Psoas muscle (tissue), 8 donors: ENCODE measurements around the gene ARHGAP22. TPM values are rescaled to one million over a fixed set of nuclear protein-coding genes. Genes with fewer than 3 reads are reported as not detected.

Experiments used
- ATAC-seq, 4 donors: fragments of 200-7000 bp; cut with Tn5 transposase; one replicate each; pipeline ENCODE4 v1.9.1; 2020; ENCODE audit warnings: moderate library complexity in 3 of 4, mild to moderate bottlenecking in 2 of 4
- DNase-seq, 2 donors: peaks; one replicate each; pipeline ENCODE4 v3.0.0-alpha.2; 2020
- H3K27ac ChIP-seq: fragments of 200-600 bp; one replicate; pipeline ENCODE4 v1.8.0; 2022
- H3K27me3 ChIP-seq, 3 donors: fragments of 200-600 bp in 1 of 3; one replicate each; pipeline versions ENCODE4 v1.6.1 to v1.8.0; 2013 to 2022; ENCODE audit warnings: low read length in 2 of 3, mild to moderate bottlenecking in 2 of 3, moderate library complexity in 1 of 3; ENCODE audit not compliant: insufficient read depth in 3 of 3
- H3K36me3 ChIP-seq, 2 donors: fragments of 200-600 bp in 1 of 2; one replicate each; pipeline versions ENCODE4 v1.6.1 to v1.8.0; 2013 to 2022; ENCODE audit warnings: low read depth in 1 of 2, mild to moderate bottlenecking in 1 of 2, moderate library complexity in 1 of 2; ENCODE audit not compliant: insufficient read depth in 1 of 2
- H3K4me1 ChIP-seq: fragments of 200-600 bp; one replicate; pipeline ENCODE4 v1.8.0; 2022
- H3K4me3 ChIP-seq: fragments of 200-600 bp; one replicate; pipeline ENCODE4 v1.8.0; 2022; ENCODE audit warnings: mild to moderate bottlenecking
- H3K9me3 ChIP-seq: fragments of 200-600 bp; one replicate; pipeline ENCODE4 v1.8.0; 2022
- WGBS, 3 donors: extraction: QIAGEN DNeasy Blood & Tissue Kit; methylation state at CpG; one replicate each; pipeline versions ENCODE4 v1.1.6 to v1.1.7; 2013; 5-methylcytosine and 5-hydroxymethylcytosine counted together
- intact Hi-C, 2 donors: fragments of 100-400 bp; cut with DNase I; formaldehyde crosslinking; loops; one replicate each; pipeline versions ENCODE4 v1.11.0 to v1.14.2; 2022
- polyA plus RNA-seq, 3 donors: library from polyadenylated mRNA; stranded (reverse); fragments of 200-250 nt; gene quantifications; one replicate each; pipeline ENCODE4 v1.2.3, GENCODE V29; 2013
- total RNA-seq, 4 donors: library from RNA; stranded (reverse); fragmentation: NEBNext Ultra II Directional in 2 of 4; extraction: Animal tissue kit (Norgen Biotek cat#: 25700) in 2 of 4; gene quantifications; one replicate each; pipeline versions ENCODE4 v1.2.1 to v1.2.4, GENCODE V29; 2021 to 2023
- TF ChIP-seq, protein P1 (sequence below): fragments of 200-600 bp; IDR thresholded peaks from one replicate; pipeline ENCODE4 v1.8.0; 2022; ENCODE audit warnings: antibody characterized with exemption
- donor health status: healthy with polysubstance abuse.
- donor health status: DM: no; HTN: no; CAD: no; lungs with moderate emphysema.
- donor health status: Bipolar disorder and iron deficiency.
- donor health status: healthy.
- donor health status: DM: yes; HTN: yes; CAD: no.
- donor health status: DM: no; HTN: no; CAD: no.
- donor health status: DM: no; HTN: no; CAD: no.
- donor health status: DM: yes; HTN: yes; CAD: no.

Gene ARHGAP22
- total and polyA plus RNA-seq, 7 donors = 0.46 to 2.9 (median 1.6) TPM

DNA sequence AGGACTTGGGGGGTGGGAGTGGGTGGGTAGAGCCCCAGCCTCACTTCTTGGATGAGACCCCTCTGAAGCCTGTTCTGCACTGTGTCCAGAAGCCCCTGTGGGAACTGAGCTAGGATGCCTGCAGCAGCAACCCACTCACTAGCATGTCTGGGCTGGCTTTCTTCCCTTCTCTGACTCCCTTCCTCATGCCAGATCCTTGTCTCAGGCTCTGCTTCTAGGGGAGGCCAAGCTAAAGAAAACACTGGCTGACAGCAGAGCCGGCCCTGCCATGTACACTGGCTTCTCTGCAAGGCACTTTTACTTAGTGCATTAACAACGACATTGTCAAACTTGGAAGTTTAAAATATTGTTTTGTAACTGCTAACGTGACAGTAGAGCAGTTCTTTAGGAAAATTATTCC lies 50.2 kb downstream of the ARHGAP22 start:
- DNase-seq (no peak), ATAC-seq (peak in 1 of 4 donors; percentile 33)
- no peaks in the 10 kb centered on the region for H3K9me3 ChIP-seq
- TF ChIP-seq, protein P1, sequence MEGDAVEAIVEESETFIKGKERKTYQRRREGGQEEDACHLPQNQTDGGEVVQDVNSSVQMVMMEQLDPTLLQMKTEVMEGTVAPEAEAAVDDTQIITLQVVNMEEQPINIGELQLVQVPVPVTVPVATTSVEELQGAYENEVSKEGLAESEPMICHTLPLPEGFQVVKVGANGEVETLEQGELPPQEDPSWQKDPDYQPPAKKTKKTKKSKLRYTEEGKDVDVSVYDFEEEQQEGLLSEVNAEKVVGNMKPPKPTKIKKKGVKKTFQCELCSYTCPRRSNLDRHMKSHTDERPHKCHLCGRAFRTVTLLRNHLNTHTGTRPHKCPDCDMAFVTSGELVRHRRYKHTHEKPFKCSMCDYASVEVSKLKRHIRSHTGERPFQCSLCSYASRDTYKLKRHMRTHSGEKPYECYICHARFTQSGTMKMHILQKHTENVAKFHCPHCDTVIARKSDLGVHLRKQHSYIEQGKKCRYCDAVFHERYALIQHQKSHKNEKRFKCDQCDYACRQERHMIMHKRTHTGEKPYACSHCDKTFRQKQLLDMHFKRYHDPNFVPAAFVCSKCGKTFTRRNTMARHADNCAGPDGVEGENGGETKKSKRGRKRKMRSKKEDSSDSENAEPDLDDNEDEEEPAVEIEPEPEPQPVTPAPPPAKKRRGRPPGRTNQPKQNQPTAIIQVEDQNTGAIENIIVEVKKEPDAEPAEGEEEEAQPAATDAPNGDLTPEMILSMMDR = no peak
- no peaks in the 10 kb centered on the region for H3K27me3 ChIP-seq
- no peaks in the 10 kb centered on the region for H3K36me3 ChIP-seq
- no peak overlapping the region for H3K27ac ChIP-seq
- 46 to 70% (median 68%) methylated on average over 3 of the region's 3 CpGs for WGBS, 3 donors
- no peaks in the 10 kb centered on the region for H3K4me1 ChIP-seq
- no peak overlapping the region for H3K4me3 ChIP-seq
- intact Hi-C loops = loop anchor here in 1 of 2 donors (5.0 kb wide), 1 partner anchor 103 kb away; no protein-coding TSS in a partner anchor

DNA sequence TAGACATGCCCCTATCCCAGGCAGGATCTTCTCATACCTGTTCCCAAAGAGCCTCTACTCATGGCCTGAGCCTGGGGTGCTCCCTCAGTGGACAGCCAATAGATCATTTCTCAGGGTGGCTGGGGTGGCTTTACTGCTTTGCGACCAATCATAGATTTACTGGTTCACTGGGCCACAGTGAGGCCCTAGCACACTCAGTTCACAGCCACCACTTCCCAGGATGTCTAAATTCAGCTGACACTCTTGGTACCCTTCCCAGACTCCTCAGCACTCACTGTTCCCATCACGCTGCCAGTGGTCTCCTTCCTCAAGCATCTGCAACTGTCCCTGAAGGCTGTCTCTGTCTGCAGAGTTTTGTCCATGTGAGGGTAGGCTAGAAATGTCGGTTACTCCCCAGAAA lies 50.6 kb downstream of the ARHGAP22 start:
- WGBS, 3 donors = 49 to 79% (median 75%) methylated on average over 3 of the region's 3 CpGs
- DNase-seq (no peak), ATAC-seq (peak in 1 of 4 donors; percentile 48)
- Histone ChIP-seq H3K27ac (no peak overlapping the region), H3K4me3 (no peak overlapping the region), H3K36me3 (no peaks in the 10 kb centered on the region), H3K4me1 (no peaks in the 10 kb centered on the region), H3K27me3 (no peaks in the 10 kb centered on the region), H3K9me3 (no peaks in the 10 kb centered on the region)
- TF ChIP-seq, protein P1 = no peak
- intact Hi-C loops = loop anchor here in 1 of 2 donors (5.0 kb wide), 1 partner anchor 103 kb away; no protein-coding TSS in a partner anchor

DNA sequence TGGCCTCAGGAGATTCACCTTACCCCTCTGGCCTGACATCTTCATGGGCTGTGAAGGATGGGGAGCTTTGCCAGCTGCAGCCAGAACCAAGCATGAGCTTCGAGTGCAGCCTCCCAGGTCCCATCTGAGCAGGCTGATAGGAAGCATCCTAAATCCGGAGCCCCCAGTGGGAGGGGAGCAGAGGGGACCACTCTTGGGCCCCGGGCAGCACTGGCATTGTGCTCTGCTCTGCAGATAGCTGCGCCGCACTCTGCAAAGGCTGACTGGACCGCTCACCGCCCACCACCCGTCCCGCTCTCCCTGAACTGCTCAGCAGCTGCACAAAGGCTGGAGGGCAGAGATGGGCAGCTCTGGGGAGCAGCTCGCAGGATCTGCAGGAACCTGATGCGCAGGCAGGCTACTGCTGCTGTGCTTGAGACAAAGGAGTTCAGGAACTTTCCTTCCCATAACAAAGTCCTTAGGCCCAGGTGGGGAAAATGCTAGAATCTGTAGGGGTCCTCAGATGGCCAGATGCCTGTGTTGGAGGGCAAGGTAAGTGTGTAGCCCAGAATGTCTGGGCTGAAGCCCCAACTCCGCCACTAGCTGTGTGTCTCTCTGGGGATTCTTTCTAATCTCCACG lies 51.8 kb downstream of the ARHGAP22 start:
- no peak for ATAC-seq
- 86 to 87% (median 86%) methylated on average over 13 of the region's 13 CpGs for WGBS, 3 donors
- H3K27ac ChIP-seq = no peak overlapping the region

DNA sequence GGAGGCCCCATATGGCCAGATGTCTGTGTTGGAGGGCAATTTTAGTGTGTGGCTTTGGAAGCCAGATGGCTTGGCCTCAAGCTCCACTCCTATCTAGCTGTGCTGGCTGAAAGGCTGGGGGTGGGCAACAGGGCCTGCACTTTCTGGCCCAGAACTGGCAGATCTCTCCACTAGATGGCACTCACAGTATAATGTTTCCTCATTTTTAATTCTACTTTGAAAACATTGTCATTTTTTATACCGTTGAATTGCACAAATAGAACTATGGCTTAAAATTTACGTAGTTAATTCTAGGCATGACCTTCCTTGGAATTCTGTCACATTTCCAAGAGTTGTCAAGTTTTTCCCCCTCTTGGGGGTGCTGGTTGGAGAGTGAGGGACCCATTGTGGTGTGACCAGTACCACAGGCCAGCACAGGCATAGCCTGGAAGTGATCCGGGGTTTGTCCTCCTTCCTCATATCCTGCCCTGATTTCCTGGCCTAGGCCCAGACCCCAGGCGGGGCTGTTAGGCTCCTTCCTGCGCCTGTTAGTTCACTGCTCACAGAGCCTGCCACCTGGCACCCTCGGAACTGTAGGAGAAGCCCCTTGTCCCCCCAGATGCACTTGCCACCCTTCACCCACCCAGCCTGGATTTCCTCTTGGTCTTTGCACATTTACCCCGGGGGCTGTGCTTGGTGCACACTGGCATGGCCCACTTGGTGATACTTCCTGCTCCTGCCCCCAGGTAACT lies 52.8 kb downstream of the ARHGAP22 start:
- intact Hi-C loops = loop anchor here (1.0 to 5.0 kb wide), 2 partner anchors 104 to 105 kb away; no protein-coding TSS in a partner anchor
- peak in 3 of 4 donors; percentile 55 to 62 (median 56) for ATAC-seq
- Histone ChIP-seq H3K9me3 (no peaks in the 10 kb centered on the region), H3K27ac (no peak overlapping the region), H3K4me1 (no peaks in the 10 kb centered on the region), H3K36me3 (no peaks in the 10 kb centered on the region), H3K4me3 (no peak overlapping the region), H3K27me3 (no peaks in the 10 kb centered on the region)
- 36 to 44% (median 42%) methylated on average over 7 of the region's 7 CpGs for WGBS, 3 donors
- DNase-seq = peak; percentile 39 to 69
- TF ChIP-seq, protein P1 = peak; percentile 60

More for the DNA sequence above, 51.8 kb downstream of the ARHGAP22 start:
- TF ChIP-seq, protein P1 = no peak
- Histone ChIP-seq H3K4me3 (no peak overlapping the region), H3K9me3 (no peaks in the 10 kb centered on the region), H3K27me3 (no peaks in the 10 kb centered on the region), H3K4me1 (no peaks in the 10 kb centered on the region), H3K36me3 (no peaks in the 10 kb centered on the region)
- intact Hi-C loops = loop anchor here (1.0 to 5.0 kb wide), 2 partner anchors 103 to 104 kb away; no protein-coding TSS in a partner anchor
- DNase-seq = no peak
